ENCODE results near the gene SLC38A4. TPM values are rescaled to one million over a fixed set of nuclear protein-coding genes. Genes with fewer than 3 reads are reported as not detected.

The SLC38A4 gene
- total RNA-seq, 1 experiment from 2014 or later, result not detected

DNA sequence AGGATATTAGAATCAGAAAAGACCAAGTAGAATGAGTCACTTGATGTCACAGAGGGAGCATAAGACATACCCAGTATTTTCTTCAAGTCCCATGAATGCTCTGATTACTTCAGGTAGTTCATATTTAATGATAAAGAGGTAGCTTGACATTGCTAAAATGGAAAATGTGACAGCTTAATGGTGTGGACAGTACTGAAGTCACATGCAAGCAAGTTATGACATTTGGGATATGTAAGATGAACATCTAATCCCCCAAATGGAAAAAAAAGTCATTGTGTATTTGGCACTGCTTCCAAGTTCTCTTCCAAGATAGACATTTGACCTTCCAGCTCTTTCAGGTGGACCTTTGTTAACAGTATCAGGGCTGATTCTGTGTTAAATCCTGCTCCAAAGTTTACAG lies 45.9 kb downstream of the SLC38A4 start:
- Histone ChIP-seq H3K27ac (ENCODE audit: low read depth, low read length) (no peak overlapping the region), H3K4me3 (replicated peaks in 1 of 2; ENCODE audit: low read depth in 1 of 2, low read length in 2 of 2) (no peak overlapping the region), H3K9me3 (ENCODE audit: control insufficient read depth in 1 of 2, insufficient read depth in 1 of 2, low read depth in 1 of 2, low read length in 2 of 2) (no peaks in the 10 kb centered on the region), H3K4me1 (ENCODE audit: control insufficient read depth in 1 of 2, insufficient read depth in 2 of 2, low read length in 2 of 2) (no peaks in the 10 kb centered on the region), H2AFZ (ENCODE audit: low read depth, low read length, poor library complexity, severe bottlenecking) (no peak overlapping the region), H3K27me3 (ENCODE audit: insufficient read depth, low read length) (no peaks in the 10 kb centered on the region), H3K9ac (ENCODE audit: low read length) (no peak overlapping the region), H3K9me2 (ENCODE audit: insufficient read depth) (no peaks in the 10 kb centered on the region), H3K36me3 (ENCODE audit: control insufficient read depth in 1 of 2, insufficient read depth in 2 of 2, low read length in 2 of 2) (no peaks in the 10 kb centered on the region), H3K79me2 (ENCODE audit: insufficient read depth, low read length) (no peaks in the 10 kb centered on the region), H3K4me2 (ENCODE audit: low read length) (no peak overlapping the region), H4K20me1 (ENCODE audit: insufficient read depth) (no peaks in the 10 kb centered on the region)
- no peak for TF ChIP-seq SRF (IDR thresholded peaks at IDR 0.05; ENCODE audit: low read depth)
- no peak for TF ChIP-seq SIN3A (IDR thresholded peaks at IDR 0.05; ENCODE audit: low read depth)
- no peak for TF ChIP-seq POLR2A (IDR thresholded peaks at IDR 0.05; ENCODE audit: borderline replicate concordance, extremely low read depth, insufficient read depth, insufficient read length)
- TF ChIP-seq POLR2AphosphoS5 (IDR thresholded peaks at IDR 0.05; ENCODE audit: low read depth, low read length), result no peak
- BruUV-seq (replicated peaks), result no TSS peak
- intact Hi-C loops (cut with micrococcal nuclease), result no loop called here
- ChIA-PET POLR2A (no interaction called here), CTCF (no interaction called here), RAD21 (ENCODE audit: low non-redundant PET in 1 of 2, low total read pairs in 2 of 2, uncharacterized antibody in 2 of 2, unreplicated experiment in 2 of 2) (no interaction called here)
- DNase-seq (ENCODE audit: low read depth, low spot score) (no peak), ATAC-seq (no peak)

GRCh38 chr12:46779063-46779462 lies 46.7 kb downstream of the SLC38A4 start:
- Histone ChIP-seq H3K79me2 (ENCODE audit: insufficient read depth, low read length) (no peaks in the 10 kb centered on the region), H3K27me3 (ENCODE audit: insufficient read depth, low read length) (no peaks in the 10 kb centered on the region), H3K9me2 (ENCODE audit: insufficient read depth) (no peaks in the 10 kb centered on the region), H3K4me2 (ENCODE audit: low read length) (no peak overlapping the region), H3K9ac (ENCODE audit: low read length) (no peak overlapping the region), H2AFZ (ENCODE audit: low read depth, low read length, poor library complexity, severe bottlenecking) (no peak overlapping the region), H3K36me3 (ENCODE audit: control insufficient read depth in 1 of 2, insufficient read depth in 2 of 2, low read length in 2 of 2) (no peaks in the 10 kb centered on the region), H3K27ac (ENCODE audit: low read depth, low read length) (no peak overlapping the region), H3K4me1 (ENCODE audit: control insufficient read depth in 1 of 2, insufficient read depth in 2 of 2, low read length in 2 of 2) (no peaks in the 10 kb centered on the region), H4K20me1 (ENCODE audit: insufficient read depth) (no peaks in the 10 kb centered on the region), H3K4me3 (replicated peaks in 1 of 2; ENCODE audit: low read depth in 1 of 2, low read length in 2 of 2) (no peak overlapping the region), H3K9me3 (ENCODE audit: control insufficient read depth in 1 of 2, insufficient read depth in 1 of 2, low read depth in 1 of 2, low read length in 2 of 2) (no peaks in the 10 kb centered on the region)
- CTCF ChIA-PET, result no interaction called here
- TF ChIP-seq POLR2A (IDR thresholded peaks at IDR 0.05; ENCODE audit: borderline replicate concordance, extremely low read depth, insufficient read depth, insufficient read length) (no peak), POLR2AphosphoS5 (IDR thresholded peaks at IDR 0.05; ENCODE audit: low read depth, low read length) (no peak), CTCF (IDR thresholded peaks at IDR 0.05 in 2 of 3, conservative IDR thresholded peaks at IDR 0.05 in 1 of 3; ENCODE audit: borderline replicate concordance in 1 of 3, insufficient read depth in 1 of 3, low read depth in 2 of 3, low read length in 2 of 3) (no peak), ZNF274 (IDR thresholded peaks at IDR 0.05; ENCODE audit: low read depth, low read length) (no peak), ZFX (IDR thresholded peaks at IDR 0.05) (no peak), EGR1 (IDR thresholded peaks at IDR 0.05; ENCODE audit: low read depth) (no peak), FOSL1 (IDR thresholded peaks at IDR 0.05; ENCODE audit: low read depth) (no peak), CBX3 (IDR thresholded peaks at IDR 0.05; ENCODE audit: low read depth) (no peak), SP1 (IDR thresholded peaks at IDR 0.05; ENCODE audit: low read depth) (no peak), ELF1 (IDR thresholded peaks at IDR 0.05; ENCODE audit: borderline replicate concordance, low read depth) (no peak), JUND (IDR thresholded peaks at IDR 0.05) (no peak), TCF7L2 (IDR thresholded peaks at IDR 0.05; ENCODE audit: borderline replicate concordance, extremely low read depth, insufficient read depth, insufficient read length) (no peak), SIN3A (IDR thresholded peaks at IDR 0.05; ENCODE audit: low read depth) (no peak), EZH2phosphoT487 (IDR thresholded peaks at IDR 0.05; ENCODE audit: borderline replicate concordance) (no peak), YY1 (IDR thresholded peaks at IDR 0.05; ENCODE audit: extremely low read depth, insufficient replicate concordance, low read depth, low read length) (no peak)
- TF ChIP-seq, protein P1, sequence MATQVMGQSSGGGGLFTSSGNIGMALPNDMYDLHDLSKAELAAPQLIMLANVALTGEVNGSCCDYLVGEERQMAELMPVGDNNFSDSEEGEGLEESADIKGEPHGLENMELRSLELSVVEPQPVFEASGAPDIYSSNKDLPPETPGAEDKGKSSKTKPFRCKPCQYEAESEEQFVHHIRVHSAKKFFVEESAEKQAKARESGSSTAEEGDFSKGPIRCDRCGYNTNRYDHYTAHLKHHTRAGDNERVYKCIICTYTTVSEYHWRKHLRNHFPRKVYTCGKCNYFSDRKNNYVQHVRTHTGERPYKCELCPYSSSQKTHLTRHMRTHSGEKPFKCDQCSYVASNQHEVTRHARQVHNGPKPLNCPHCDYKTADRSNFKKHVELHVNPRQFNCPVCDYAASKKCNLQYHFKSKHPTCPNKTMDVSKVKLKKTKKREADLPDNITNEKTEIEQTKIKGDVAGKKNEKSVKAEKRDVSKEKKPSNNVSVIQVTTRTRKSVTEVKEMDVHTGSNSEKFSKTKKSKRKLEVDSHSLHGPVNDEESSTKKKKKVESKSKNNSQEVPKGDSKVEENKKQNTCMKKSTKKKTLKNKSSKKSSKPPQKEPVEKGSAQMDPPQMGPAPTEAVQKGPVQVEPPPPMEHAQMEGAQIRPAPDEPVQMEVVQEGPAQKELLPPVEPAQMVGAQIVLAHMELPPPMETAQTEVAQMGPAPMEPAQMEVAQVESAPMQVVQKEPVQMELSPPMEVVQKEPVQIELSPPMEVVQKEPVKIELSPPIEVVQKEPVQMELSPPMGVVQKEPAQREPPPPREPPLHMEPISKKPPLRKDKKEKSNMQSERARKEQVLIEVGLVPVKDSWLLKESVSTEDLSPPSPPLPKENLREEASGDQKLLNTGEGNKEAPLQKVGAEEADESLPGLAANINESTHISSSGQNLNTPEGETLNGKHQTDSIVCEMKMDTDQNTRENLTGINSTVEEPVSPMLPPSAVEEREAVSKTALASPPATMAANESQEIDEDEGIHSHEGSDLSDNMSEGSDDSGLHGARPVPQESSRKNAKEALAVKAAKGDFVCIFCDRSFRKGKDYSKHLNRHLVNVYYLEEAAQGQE (IDR thresholded peaks at IDR 0.05; ENCODE audit: low read depth), result no peak
- TF ChIP-seq, protein P2, sequence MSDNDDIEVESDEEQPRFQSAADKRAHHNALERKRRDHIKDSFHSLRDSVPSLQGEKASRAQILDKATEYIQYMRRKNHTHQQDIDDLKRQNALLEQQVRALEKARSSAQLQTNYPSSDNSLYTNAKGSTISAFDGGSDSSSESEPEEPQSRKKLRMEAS (IDR thresholded peaks at IDR 0.05), result no peak
- DNase-seq (ENCODE audit: low read depth, low spot score), result no peak
- no peak for ATAC-seq
- BruUV-seq (replicated peaks), result no TSS peak
- RAD21 ChIA-PET (ENCODE audit: low non-redundant PET in 1 of 2, low total read pairs in 2 of 2, uncharacterized antibody in 2 of 2, unreplicated experiment in 2 of 2), result no interaction called here
- intact Hi-C loops (cut with micrococcal nuclease), result no loop called here
- POLR2A ChIA-PET, result no interaction called here

All from HCT116 (cell line).